Neutrophil (primary cell): ENCODE data around the gene CNN1.

Experiments used
- H3K27ac ChIP-seq: fragments of 200-600 bp; sonication (generic); 2 replicates; pipeline ENCODE4 v1.5.1; 2016; ENCODE audit warnings: mild to moderate bottlenecking, moderate library complexity
- H3K27me3 ChIP-seq: fragments of 200-600 bp; sonication (generic); 2 replicates; pipeline ENCODE4 v1.6.0; 2016; ENCODE audit warnings: mild to moderate bottlenecking
- H3K36me3 ChIP-seq: fragments of 200-600 bp; sonication (generic); 2 replicates; pipeline ENCODE4 v1.5.1; 2017
- H3K4me1 ChIP-seq, 2 experiments: fragments of 200-600 bp in 1 of 2; sonication (generic) in 1 of 2; 1 replicate in 1 of 2; 2 replicates in 1 of 2; pipeline versions ENCODE4 v1.5.1 to v1.6.1; 2013 to 2016; ENCODE audit warnings: low read depth in 1 of 2, low read length in 1 of 2, mild to moderate bottlenecking in 1 of 2, moderate library complexity in 1 of 2; ENCODE audit not compliant: control insufficient read depth in 1 of 2, insufficient read depth in 1 of 2
- H3K4me3 ChIP-seq, 2 experiments: fragments of 200-600 bp in 1 of 2; sonication (generic) in 1 of 2; 1 replicate in 1 of 2; 2 replicates in 1 of 2; pipeline ENCODE4 v1.5.1; 2013 to 2016; ENCODE audit warnings: low read depth in 1 of 2, low read length in 1 of 2, mild to moderate bottlenecking in 1 of 2, moderate library complexity in 1 of 2
- H3K9me3 ChIP-seq: fragments of 200-600 bp; sonication (generic); 2 replicates; pipeline ENCODE4 v1.5.1; 2016
- TF ChIP-seq, protein P1 (sequence below): fragments of 200-600 bp; sonication (generic); IDR thresholded peaks from 2 replicates; pipeline ENCODE4 v1.5.1; 2016; ENCODE audit warnings: antibody characterized with exemption

Gene CNN1

DNA sequence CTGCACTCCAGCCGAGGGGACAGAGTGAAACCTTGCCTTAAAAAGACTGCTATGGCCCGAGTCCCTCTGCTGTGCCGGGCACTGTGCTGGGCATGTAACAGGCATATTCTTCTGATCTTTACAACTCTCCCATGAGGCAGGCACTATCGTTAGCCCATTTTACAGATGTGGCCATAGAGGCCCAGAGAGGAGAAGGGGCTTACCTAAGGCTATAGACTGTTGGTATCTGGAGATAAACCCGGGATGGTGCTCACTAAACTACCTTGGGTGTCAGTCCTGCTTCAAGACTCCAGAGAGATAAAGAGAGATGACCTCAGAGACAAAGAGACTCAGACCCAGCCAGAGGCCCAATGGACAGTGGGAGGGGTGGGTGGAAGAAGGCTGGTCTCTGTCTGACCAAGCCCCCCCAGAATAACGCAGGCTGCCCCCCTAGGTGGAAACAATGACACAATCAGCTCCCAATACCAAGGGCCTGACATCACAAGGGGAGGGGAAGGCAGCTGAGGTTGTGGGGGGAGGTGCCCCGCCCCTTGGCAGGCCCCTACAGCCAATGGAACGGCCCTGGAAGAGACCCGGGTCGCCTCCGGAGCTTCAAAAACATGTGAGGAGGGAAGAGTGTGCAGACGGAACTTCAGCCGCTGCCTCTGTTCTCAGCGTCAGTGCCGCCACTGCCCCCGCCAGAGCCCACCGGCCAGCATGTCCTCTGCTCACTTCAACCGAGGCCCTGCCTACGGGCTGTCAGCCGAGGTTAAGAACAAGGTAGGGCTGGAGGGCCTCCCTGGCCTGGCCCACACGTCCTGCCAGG is at the start of gene CNN1:
Gene CNN1, plus strand, starts transcription at position 620 of the 805 bp plus-strand sequence. Its CDS starts 77 bp downstream, at position 697.
- H3K36me3 ChIP-seq, result no peaks in the 10 kb centered on the region
- no peak within 1 kb of the TSS for H3K27ac ChIP-seq
- TF ChIP-seq, protein P1, sequence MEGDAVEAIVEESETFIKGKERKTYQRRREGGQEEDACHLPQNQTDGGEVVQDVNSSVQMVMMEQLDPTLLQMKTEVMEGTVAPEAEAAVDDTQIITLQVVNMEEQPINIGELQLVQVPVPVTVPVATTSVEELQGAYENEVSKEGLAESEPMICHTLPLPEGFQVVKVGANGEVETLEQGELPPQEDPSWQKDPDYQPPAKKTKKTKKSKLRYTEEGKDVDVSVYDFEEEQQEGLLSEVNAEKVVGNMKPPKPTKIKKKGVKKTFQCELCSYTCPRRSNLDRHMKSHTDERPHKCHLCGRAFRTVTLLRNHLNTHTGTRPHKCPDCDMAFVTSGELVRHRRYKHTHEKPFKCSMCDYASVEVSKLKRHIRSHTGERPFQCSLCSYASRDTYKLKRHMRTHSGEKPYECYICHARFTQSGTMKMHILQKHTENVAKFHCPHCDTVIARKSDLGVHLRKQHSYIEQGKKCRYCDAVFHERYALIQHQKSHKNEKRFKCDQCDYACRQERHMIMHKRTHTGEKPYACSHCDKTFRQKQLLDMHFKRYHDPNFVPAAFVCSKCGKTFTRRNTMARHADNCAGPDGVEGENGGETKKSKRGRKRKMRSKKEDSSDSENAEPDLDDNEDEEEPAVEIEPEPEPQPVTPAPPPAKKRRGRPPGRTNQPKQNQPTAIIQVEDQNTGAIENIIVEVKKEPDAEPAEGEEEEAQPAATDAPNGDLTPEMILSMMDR, result no peak
- no peaks in the 10 kb centered on the region for H3K9me3 ChIP-seq
- peaks cover 53% of the 10 kb centered on the region for H3K27me3 ChIP-seq
- peaks cover 11 to 14% of the 10 kb centered on the region in 2 experiments for H3K4me1 ChIP-seq
- H3K4me3 ChIP-seq, result no peak within 1 kb of the TSS

DNA sequence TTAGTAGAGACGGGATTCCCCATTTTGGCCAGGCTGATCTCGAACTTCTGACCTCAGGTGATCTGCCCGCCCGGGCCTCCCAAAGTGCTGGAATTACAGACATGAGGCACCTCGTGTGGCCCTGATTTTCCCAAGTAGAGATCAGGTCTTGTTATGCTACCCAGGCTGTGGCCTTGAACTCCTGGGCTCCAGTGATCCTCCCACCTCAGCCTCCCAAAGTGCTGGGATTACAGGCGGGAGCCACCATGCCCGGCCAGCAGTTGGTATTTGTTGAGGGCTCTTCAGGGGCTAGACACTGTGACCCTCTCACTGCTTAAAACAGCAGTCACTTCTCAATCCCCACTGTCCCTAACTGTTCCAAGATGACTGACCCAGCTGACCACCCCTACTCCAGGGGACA is 49.3 kb upstream of the CNN1 start:
- no peaks in the 10 kb centered on the region for H3K27me3 ChIP-seq
- H3K27ac ChIP-seq, result no peak overlapping the region
- H3K4me3 ChIP-seq, result no peak overlapping the region
- H3K9me3 ChIP-seq, result no peaks in the 10 kb centered on the region
- TF ChIP-seq, protein P1, result no peak
- no peaks in the 10 kb centered on the region for H3K36me3 ChIP-seq
- no peaks in the 10 kb centered on the region for H3K4me1 ChIP-seq

DNA sequence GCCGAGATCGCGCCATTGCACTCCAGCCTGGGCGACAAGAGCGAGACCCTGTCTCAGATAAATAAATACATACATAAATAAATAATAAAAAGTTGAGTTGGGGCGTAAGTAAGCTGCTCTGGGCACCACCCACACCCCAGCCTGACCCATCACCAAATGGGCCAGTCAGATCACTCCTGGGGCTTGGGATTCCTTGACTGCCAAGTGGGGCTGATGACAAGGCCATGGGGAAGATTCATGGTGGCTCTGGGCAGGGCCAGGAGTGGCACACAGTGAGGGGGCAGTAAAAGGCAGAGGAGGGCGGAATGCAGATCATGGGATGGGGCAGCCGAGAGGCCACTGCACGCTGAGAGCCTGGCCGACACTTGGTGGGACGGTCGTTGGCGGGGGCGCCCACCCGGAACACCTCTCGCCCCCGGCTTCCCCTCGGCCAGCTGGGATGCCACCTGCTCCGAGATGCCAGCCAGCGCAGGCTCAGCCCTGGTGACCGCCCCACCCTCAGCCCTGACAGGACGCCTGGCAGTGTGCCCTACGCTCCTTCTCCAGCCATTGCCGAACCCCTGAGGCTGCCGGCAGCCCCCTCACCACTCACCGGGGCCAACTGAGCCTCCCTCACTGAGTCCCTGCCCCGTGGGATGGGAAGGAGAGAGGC is 43.9 kb upstream of the CNN1 start:
- peaks cover 12% of the 10 kb centered on the region for H3K36me3 ChIP-seq
- no peaks in the 10 kb centered on the region for H3K4me1 ChIP-seq
- H3K27ac ChIP-seq, result no peak overlapping the region
- H3K9me3 ChIP-seq, result no peaks in the 10 kb centered on the region
- no peaks in the 10 kb centered on the region for H3K27me3 ChIP-seq
- TF ChIP-seq, protein P1, result no peak
- H3K4me3 ChIP-seq, result no peak overlapping the region

DNA sequence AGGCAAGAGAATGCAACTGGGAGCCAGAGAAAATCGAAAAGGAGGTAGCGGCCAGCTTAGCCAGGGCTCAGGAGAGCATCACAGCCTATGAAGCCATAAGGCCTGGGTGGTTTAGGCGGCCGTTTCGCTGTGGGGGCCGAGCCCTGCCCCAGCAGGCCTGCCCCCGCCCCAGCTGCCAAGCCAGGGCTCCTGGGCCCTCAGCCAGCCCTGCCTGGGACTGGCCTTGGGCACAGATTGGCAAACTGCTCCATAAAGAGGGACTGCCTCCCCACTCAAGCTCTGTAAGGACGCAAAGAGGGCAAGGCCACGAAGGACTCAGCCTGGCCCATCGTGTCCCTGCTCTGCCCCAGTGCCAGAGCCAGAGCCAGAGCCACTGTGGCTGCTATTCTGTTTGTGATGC is 43.2 kb upstream of the CNN1 start:
- Histone ChIP-seq H3K9me3 (no peaks in the 10 kb centered on the region), H3K36me3 (peaks cover 12% of the 10 kb centered on the region), H3K27ac (no peak overlapping the region), H3K4me1 (no peaks in the 10 kb centered on the region), H3K27me3 (no peaks in the 10 kb centered on the region), H3K4me3 (no peak overlapping the region)
- TF ChIP-seq, protein P1, result no peak

DNA sequence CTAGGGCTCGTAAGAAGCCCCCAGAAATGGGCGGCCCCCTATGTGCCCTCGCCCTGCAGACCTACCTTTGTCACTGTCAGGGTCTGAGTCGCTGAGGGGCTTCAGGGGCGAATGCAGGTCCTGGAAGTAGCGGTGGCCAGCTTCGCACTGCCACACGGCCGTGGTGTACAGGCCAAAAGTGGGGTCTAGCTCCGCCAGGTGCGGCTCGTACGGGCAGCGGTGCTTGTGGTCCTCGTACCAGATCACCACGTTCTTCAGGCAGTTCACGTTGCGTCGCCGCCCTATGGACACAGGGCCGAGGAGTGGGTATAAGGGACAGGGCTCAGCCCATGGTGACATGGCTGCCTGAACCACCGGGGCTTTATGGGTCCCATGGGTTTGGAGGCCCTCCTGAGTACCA is 42.8 kb upstream of the CNN1 start:
- TF ChIP-seq, protein P1, result no peak
- Histone ChIP-seq H3K9me3 (no peaks in the 10 kb centered on the region), H3K36me3 (peaks cover 12% of the 10 kb centered on the region)

More for the DNA sequence above, 42.8 kb upstream of the CNN1 start:
- Histone ChIP-seq H3K27ac (no peak overlapping the region), H3K27me3 (no peaks in the 10 kb centered on the region), H3K4me3 (no peak overlapping the region), H3K4me1 (no peaks in the 10 kb centered on the region)
